ENCODE results near the gene SOX13. TPM values are rescaled to one million over a fixed set of nuclear protein-coding genes. Genes with fewer than 3 reads are reported as not detected.

SOX13 gene
- total RNA-seq, 1 donor from 2014 or later, result 64.4 TPM

- H3K4me3 Mint-ChIP-seq, result peak overlapping the region; percentile 11
- H3K36me3 Mint-ChIP-seq (ENCODE audit: low read depth), result no peaks in the 10 kb centered on the region
- H3K4me1 Mint-ChIP-seq, result peaks cover 64% of the 10 kb centered on the region
- no peaks in the 10 kb centered on the region for H3K27me3 Mint-ChIP-seq (ENCODE audit: low read depth)
- DNase-seq (ENCODE audit: low read depth, low spot score), result no peak
- H3K9me3 Mint-ChIP-seq, result no peaks in the 10 kb centered on the region
- peak overlapping the region; percentile 81 for H3K27ac Mint-ChIP-seq (ENCODE audit: unreplicated experiment)
- TF ChIP-seq CTCF (conservative IDR thresholded peaks at IDR 0.05), result no peak
Observed at GRCh38 chr1:204104331-204105130, 31.6 kb downstream of the SOX13 start.

- peak overlapping the region; percentile 81 for H3K27ac Mint-ChIP-seq (ENCODE audit: unreplicated experiment)
- no peak for DNase-seq (ENCODE audit: low read depth, low spot score)
- H3K27me3 Mint-ChIP-seq (ENCODE audit: low read depth), result no peaks in the 10 kb centered on the region
- no peaks in the 10 kb centered on the region for H3K36me3 Mint-ChIP-seq (ENCODE audit: low read depth)
- no peaks in the 10 kb centered on the region for H3K9me3 Mint-ChIP-seq
- no peak overlapping the region for H3K4me3 Mint-ChIP-seq
- peaks cover 63% of the 10 kb centered on the region for H3K4me1 Mint-ChIP-seq
- TF ChIP-seq CTCF (conservative IDR thresholded peaks at IDR 0.05), result no peak
Observed at GRCh38 chr1:204105131-204105515, 32.2 kb downstream of the SOX13 start.

- H3K36me3 Mint-ChIP-seq (ENCODE audit: low read depth), result no peaks in the 10 kb centered on the region
- H3K9me3 Mint-ChIP-seq, result no peaks in the 10 kb centered on the region
- DNase-seq (ENCODE audit: low read depth, low spot score), result no peak
- no peak overlapping the region for H3K4me3 Mint-ChIP-seq
- H3K27ac Mint-ChIP-seq (ENCODE audit: unreplicated experiment), result no peak overlapping the region
- peaks cover 64% of the 10 kb centered on the region for H3K4me1 Mint-ChIP-seq
- H3K27me3 Mint-ChIP-seq (ENCODE audit: low read depth), result no peaks in the 10 kb centered on the region
- no peak for TF ChIP-seq CTCF (conservative IDR thresholded peaks at IDR 0.05)
Observed at GRCh38 chr1:204106825-204107224, 33.9 kb downstream of the SOX13 start.

- TF ChIP-seq CTCF (conservative IDR thresholded peaks at IDR 0.05), result no peak
- DNase-seq (ENCODE audit: low read depth, low spot score), result no peak
- Mint-ChIP-seq H3K27ac (ENCODE audit: unreplicated experiment) (no peak overlapping the region), H3K36me3 (ENCODE audit: low read depth) (no peaks in the 10 kb centered on the region), H3K4me1 (peaks cover 61% of the 10 kb centered on the region), H3K4me3 (no peak overlapping the region), H3K27me3 (ENCODE audit: low read depth) (no peaks in the 10 kb centered on the region), H3K9me3 (no peaks in the 10 kb centered on the region)
Observed at GRCh38 chr1:204107892-204108291, 35.0 kb downstream of the SOX13 start.

GRCh38 chr1:204108312-204109141 is 35.6 kb downstream of the SOX13 start:
- Mint-ChIP-seq H3K9me3 (no peaks in the 10 kb centered on the region), H3K4me1 (peaks cover 55% of the 10 kb centered on the region), H3K27me3 (ENCODE audit: low read depth) (no peaks in the 10 kb centered on the region), H3K4me3 (peak overlapping the region; percentile 56), H3K27ac (ENCODE audit: unreplicated experiment) (peak overlapping the region; percentile 95), H3K36me3 (ENCODE audit: low read depth) (no peaks in the 10 kb centered on the region)
- peak; percentile 36 for DNase-seq (ENCODE audit: low read depth, low spot score)
- no peak for TF ChIP-seq CTCF (conservative IDR thresholded peaks at IDR 0.05)

Data from neural crest cell (in vitro differentiated cells).